HTR-8/SVneo (cell line): ENCODE data around the gene TSSK2.

ENCODE experiments used
- DNase-seq: peaks from one replicate; pipeline ENCODE4 v3.0.0; 2011; ENCODE audit warnings: low spot score, mixed read lengths; ENCODE audit not compliant: insufficient read length
- FAIRE-seq: peaks from 2 replicates; lab custom pipeline; 2011; peaks lifted over from hg19 to GRCh38; lab: Jason Lieb, UNC

Gene TSSK2

DNA sequence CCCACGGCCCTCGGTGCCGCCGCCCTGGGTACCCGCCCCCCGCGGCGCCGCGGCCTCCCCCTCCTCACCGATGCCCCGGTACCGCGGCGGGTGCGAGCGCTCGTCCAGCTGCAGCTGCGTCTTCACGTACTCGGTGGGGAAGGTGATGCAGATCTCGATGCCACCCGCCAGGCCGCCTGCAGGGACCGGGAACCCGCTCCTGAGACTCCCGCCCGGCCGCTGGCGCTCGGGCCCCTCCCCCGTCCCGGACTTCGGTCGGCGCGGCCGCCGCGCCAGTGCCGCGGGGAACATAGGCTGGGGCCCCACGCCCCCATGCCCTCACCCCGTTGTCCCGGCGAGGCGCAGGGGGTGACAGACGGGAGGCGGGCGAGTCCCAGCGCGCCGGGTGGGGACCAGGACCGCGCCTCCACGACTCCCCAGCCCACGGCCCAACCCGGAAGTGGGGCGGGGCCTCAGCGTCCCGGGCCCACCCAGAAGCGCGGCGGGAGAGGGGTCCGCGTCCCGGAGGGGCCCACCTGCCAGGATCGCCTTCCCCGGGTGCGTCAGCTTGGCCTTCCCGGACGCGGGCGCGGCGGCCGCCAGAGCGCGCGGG, 47.1 kb downstream of the TSSK2 start:
- DNase-seq (no peak), FAIRE-seq (no peak)

DNA sequence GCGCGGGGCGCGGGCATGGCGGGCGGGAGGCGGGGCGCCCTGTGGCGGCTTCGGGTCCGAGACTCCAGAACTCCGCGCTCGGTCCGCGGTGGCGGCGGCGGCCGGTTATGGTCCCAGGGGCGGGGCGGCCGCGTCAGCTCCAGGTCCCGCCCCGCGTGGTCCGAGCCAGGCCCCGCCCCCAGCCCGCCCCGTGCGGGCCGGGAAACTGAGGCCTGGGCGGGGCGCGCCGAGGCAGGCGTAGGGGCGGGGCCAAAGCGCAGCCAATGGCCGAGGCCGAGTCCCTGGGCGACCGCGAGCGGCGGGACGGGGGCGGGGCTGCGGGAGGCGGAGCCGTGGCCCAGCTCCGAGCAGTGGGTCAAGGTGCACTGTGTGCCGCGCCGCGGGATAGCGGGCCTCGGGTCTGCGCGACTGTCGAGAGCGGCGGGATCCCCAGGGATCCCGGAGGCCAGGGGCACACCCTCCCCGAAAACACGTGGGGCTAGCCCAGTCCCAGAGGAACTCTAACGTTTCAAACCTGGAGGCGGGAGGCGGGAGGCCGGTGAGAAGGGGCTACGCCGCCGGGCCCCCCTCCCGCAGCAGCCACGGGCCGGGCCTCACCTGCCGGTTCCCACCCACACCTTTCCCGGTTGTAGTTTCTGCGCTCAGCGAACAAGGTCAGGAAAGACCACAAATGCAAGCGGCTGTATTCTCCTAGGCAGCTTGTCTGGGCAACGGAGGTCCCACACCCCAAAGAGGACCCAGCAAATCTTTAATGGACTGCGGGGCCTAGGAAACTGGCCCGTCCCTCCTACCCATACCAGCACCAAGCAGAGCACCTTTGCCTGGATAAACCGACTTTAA, 47.8 kb downstream of the TSSK2 start, which contains the start of gene SLC25A1:
Gene SLC25A1, minus strand, starts transcription at position 80 of the 840 bp plus-strand sequence. Its CDS starts 63 bp downstream, at position 17.
- FAIRE-seq (peak; percentile 93), DNase-seq (peak; percentile 88)

GRCh38 chr22:19179497-19180048, 48.5 kb downstream of the TSSK2 start:
- DNase-seq (peak; percentile 82), FAIRE-seq (no peak)

GRCh38 chr22:19180234-19180633, 49.1 kb downstream of the TSSK2 start:
- DNase-seq, result no peak
- FAIRE-seq, result no peak

DNA sequence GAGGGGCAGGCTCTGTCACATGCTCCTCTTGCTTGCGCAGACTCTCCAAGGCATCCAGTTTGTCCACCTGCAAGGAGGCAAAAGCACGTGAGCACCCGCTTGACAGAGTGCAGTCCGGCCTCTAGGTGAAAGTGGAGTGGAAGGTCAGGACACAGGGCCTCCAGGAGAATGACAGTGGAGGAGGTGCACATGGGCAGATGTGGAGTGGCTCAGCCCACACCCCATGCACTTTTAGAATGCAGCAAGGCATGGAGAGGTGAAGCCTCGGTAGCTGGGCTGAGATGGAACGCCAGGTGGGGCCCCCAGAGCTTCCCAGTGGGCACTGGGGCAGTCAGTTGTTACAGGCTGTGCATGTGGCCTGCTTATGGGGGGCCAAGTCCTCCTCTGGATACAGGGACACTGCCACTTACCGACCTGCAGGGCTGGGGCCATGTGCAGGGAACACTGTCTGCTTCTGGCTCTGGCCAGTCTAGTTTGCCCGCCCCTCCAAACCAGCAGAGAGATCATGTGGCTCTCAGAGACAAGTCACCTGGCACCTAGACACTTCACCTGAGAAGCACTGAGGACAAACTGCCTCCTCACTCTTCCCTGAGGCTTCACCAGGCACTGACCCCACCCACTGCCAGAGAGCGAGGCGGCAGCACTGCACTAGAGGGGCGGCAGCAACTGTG, 49.8 kb downstream of the TSSK2 start:
- DNase-seq (no peak), FAIRE-seq (no peak)

GRCh38 chr22:19181786-19182471, 50.8 kb downstream of the TSSK2 start:
- no peak for DNase-seq
- no peak for FAIRE-seq
